ENCODE data around the gene PRSS38.

Gene PRSS38

GRCh38 chr1:227779685-227780084 is 35.8 kb upstream of the PRSS38 start:
- FAIRE-seq: no peak

DNA sequence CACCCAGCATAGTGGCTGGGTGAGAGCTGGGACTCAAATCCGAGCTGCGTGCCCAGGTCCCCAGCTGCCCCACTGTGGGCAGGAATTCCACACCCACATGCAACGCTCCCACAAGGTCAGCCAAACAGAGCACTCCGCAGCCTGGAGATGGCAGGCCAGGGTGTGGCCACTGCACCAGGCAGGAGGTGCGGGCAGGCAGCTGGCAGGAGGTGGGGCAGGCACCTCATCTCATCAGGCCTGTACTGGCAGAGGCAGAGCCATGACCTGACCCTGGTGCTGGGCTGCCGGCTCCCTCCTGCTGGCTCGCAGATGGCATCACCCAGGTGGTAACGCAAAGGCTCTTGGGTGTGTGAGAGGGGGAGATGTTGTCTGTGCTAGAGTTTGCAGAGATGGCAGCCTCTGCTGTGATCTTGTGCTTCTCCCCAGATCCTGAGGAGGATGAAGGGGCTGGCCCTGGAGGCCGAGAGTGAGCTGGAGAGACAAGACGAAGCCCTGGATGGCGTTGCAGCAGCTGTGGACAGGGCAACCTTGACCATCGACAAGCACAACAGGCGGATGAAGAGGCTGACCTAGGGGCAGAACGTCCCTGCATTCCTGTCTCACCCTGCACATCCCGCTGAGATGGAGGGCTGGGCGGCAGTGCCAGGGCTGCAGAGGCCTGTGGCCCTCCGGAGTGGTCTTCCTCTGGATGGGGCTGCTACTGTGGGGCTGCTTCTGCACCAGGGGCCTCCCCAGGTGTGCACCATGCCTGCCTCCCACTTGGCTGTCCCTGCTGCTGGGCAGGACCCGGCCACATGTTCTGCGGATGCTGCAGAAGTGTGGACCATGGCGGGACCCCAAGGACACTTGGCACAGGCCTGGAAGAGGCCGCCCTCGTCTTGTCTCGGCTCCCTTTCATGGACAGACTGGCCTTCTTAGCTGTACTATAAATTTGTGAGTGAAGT is 35.1 kb upstream of the PRSS38 start:
- no peak for FAIRE-seq

DNA sequence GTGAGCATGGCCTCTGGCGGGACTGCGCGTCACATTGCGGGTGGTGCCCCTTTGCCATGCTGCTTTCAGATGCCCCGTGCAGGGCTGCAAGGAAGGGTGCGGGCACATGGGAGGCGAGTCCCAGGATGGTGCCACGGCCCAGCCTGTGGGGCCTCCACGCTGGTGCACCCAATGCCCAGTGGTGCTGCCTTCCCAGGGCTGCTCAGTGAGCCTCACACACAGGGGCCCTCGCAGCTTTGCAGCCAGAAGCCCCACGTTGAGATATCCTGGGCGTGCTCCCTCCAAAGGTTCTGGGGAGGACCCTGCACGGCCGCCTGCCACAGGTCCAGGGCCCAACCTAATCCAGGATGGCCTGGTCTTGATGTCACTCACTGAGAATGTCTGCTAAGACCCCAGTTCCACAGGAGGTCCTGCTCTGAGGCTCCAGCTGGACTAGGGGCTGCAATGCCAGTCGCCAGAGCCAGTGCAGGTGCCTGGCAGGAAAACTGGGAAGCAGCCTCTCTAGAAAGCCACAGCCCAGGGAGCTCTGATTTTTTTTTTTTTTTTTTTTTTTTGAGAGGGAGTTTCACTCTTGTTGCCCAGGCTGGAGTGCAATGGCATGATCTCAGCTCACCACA is 34.1 kb upstream of the PRSS38 start:
- FAIRE-seq: no peak

DNA sequence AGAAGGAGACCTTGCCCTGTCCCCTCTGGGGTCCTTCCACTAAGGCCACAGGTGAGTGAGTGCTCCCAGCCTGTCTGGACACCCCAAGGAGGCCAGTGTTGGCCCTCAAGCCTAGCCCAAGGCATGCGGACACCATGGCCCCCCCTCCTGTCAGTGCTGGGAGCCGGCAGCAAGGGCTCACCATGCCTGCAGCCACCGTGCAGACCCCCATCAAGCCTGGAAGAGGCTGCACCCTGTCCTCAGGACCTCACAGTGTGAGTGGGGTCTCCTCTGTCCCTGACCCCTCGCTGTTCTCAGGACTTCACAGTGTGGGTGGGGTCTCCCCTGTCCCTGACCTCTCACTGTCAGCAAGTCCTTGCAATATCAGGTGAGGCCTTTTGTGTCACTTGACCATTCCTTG is 33.2 kb upstream of the PRSS38 start:
- no peak for FAIRE-seq

DNA sequence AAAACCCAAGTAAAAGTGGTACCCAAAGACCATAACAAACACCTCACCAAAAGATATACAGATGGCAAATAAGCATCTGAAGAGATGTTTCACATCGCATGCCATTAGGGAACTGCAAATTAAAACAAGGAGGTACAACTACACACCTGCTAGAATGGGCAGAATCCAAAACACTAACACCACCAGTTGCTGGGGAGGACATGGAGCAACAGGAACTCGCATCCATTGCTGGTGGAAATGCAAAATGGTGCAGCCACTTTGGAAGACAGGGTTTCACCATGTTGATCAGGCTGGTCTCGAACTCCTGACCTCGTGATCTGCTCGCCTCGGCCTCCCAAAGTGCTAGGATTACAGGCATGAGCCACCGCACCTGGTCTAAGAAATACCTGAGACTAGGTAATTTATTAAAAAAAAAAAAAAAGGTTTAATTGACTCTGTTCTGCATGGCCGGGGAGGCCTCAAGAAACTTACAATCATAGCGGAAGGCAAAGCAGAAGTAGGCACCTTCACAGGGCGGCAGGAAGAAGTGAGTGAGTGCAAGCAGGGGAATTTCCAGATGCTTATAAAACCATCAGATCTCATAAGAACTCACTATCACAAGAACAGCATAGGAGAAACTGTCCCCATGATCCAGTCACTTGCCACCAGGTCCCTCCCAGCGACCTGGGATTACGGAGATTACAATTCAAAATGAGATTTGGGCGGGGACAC is 30.2 kb upstream of the PRSS38 start:
- FAIRE-seq: no peak

- no peak for FAIRE-seq
Measured at GRCh38 chr1:227785805-227786671, 29.4 kb upstream of the PRSS38 start.

GRCh38 chr1:227786673-227787512 is 28.6 kb upstream of the PRSS38 start:
- FAIRE-seq: no peak

GRCh38 chr1:227787513-227788270 is 27.8 kb upstream of the PRSS38 start:
- no peak for FAIRE-seq

GRCh38 chr1:227788271-227789083 is 27.0 kb upstream of the PRSS38 start:
- no peak for FAIRE-seq

DNA sequence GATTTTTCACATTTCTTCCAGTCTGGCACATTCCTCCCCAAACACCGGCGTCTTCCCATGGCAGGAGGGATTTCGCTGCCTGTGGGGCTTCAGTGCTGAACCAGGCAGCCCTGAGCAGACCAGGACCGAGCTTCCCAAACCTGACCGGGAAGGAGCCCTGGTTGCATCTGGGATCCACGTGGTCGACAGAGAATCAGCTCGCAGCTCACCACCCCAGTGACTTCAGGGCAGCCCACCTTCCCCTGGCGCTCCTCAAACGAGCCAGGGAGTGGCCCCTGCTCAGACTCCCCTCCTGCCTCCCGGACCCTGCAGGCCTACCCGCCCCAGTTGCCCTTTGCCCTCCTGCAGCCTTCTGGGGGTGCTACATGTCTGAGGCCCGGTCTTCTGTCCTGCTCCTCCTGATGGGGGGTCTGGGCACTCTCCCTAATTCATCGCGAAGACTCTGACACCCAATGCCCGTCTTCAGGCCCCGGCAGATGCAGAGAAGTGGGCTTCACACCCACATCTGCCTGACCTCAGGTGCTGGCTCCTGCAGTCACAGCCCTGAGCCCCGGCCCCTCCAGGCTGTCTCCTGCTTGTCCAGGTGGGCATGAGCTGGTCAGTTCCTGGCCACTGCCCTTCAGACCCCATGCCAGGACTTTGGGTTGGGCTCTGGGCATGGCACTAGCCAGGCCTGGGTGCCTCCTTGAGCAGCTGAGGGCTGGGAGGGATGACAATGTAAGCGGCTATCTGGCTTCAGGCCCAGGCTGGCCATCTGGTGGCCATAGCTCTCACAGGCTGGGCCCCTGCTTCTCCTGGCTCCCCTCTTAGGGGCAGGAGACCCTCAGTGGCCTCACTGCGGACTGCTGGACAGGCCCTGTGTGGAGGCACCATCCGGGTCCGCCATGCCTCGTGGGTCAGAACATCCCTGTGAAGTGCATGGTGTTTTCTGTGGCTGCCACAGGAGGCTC is 26.1 kb upstream of the PRSS38 start:
- FAIRE-seq: no peak

DNA sequence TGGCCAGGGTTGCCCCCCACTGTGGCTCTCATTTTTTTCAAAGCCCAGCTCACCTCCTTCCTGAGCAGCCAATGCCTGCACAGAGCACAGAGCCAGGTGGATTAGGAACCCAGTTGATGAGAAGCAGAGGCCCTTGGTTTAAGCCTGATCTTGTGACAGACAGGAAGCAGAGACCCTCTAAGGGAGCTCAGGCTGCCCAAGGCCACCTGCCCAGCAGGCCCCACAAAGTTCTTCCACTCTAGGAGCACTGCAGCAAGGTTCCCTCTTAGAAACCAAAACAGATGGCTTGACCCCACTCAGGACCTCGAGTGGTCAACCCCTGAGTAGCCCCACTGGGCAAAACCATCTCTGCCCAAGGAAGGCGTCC is 25.5 kb upstream of the PRSS38 start:
- FAIRE-seq: no peak

DNA sequence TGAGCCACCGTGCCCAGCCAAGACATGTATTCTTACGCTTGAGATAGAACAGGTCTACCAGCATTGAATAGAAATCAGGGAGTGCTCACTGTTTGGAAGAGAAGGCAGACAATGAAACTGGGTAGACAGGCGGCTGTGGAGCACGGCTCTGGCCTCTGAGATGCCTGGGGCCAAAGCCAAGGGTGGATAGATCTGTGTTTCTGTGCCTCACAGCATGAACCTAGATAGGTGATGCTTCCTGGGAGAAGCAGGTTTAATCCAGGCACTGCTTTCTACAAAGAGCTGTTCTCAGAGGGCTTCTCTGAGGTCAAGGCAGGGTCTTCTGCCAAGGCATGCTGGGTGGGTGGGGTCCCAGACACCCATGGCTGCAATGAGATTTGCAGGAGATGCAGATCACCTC is 24.6 kb upstream of the PRSS38 start:
- no peak for FAIRE-seq

DNA sequence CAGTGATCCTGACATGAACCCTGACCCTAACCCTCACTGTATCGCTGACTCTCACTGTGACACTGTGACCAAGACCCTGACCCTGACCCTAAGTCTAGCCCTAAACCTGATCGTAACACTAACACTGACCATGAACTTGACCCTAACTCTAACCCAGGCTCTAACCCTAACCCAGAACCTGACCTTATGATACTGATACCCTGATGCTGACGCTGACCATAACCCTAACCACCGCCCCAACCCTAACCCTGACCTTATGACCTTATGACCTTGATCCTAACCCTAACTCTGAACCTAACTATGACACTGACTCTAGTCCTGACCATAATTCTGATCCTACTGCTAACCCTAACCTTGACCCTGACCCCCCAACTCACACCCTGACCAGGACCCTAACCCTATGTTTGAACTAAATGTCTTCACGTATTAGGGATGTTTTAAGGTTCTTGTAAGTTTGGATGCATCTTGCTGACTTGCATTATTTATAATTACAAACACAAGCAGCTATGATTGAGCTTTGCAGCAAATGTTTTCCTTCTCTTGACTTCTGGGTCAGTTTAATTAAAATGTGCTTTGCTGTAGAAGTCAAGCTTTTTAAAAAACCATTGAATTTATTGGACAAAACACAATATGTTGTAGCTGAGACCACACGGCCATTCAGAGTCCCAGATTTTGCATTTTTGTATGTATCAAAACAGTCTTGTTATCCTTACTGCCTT is 23.9 kb upstream of the PRSS38 start:
- FAIRE-seq: no peak

GRCh38 chr1:227792216-227793078 is 23.0 kb upstream of the PRSS38 start:
- FAIRE-seq: no peak

DNA sequence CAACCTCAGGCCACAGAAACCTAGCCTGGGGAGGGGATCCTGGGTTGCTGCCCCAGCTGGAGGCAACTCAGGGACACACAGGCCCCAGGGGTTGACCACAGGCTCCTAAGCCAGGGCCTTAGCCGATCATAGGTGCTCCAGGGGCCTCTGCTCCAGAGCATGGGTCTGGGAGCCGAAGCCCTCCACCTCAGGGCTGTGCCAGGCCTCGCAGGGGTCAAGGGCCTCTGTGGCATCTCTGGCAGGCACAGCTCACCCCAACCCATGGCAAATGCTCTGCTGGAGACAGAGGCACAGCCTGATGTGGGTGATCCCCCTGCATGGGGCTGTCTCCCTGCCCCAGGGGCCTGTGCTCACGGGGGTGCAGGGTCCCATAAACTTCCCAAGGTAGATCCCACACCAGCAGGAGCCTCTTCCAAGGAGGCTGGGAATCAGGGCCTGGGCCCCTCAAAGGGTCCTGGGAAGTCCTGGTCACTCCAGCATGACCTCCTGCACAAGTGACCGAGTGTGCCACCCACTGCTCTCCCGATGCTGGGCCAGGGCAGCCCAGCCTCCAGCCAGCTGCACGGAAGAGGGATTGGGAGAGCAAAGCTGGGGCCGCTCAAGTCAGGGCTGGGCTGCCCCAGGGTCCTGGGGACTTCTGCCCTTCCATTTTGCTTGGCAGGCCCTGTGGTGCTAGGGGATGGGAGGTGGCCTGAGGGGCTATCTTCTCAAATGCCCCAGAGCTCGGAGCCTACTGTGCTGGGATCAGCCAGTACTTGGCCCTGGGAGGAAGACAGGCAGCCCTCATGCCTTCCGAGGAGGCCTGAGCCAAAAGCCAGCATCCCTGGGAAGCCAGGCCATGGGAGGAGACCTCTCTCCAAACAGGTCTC is 22.2 kb upstream of the PRSS38 start:
- FAIRE-seq: no peak

All from A204.1 (cell line).